PC-3 (cell line): ENCODE measurements around the gene ZIC4. TPM values are rescaled to one million over a fixed set of nuclear protein-coding genes. Genes with fewer than 3 reads are reported as not detected.

Source experiments
- ATAC-seq: fragments of 200-7000 bp; cut with Tn5 transposase; 2 replicates; pipeline ENCODE4 v1.9.1; 2020; ENCODE audit warnings: mild to moderate bottlenecking, moderate library complexity
- BruUV-seq: library from RNA; stranded (reverse); fragments of 400-500 nt; replicated peaks from 2 replicates; lab custom pipeline; 2021; lab: Mats Ljungman, UMichigan
- CTCF ChIA-PET: fragments of 300-600 bp; sonication (Branson Sonifier 250); formaldehyde crosslinking; loops from one replicate; lab custom pipeline; 2022; ENCODE audit warnings: antibody characterized with exemption; lab: Charles Lee
- POLR2A ChIA-PET: fragments of 300-600 bp; sonication (Branson Sonifier 250); formaldehyde crosslinking; loops from one replicate; lab custom pipeline; 2022; ENCODE audit warnings: antibody characterized with exemption; ENCODE audit not compliant: unreplicated experiment; lab: Charles Lee
- DNase-seq: peaks from one replicate; pipeline ENCODE4 v3.0.0-alpha.2; 2015
- H2AFZ ChIP-seq: fragments of 300-600 bp; sonication (generic); 2 replicates; pipeline ENCODE4 v1.6.0; 2016; ENCODE audit warnings: antibody characterized with exemption, low read length
- H3F3A ChIP-seq: fragments of 300-600 bp; sonication (generic); one replicate; pipeline ENCODE4 v1.6.0; 2017; ENCODE audit warnings: antibody characterized with exemption, low read length, control low read depth, mild to moderate bottlenecking; ENCODE audit not compliant: unreplicated experiment
- H3K27ac ChIP-seq: fragments of 300-600 bp; sonication (generic); 2 replicates; pipeline ENCODE4 v1.5.1; 2016; ENCODE audit warnings: mild to moderate bottlenecking, low read length
- H3K27me3 ChIP-seq: fragments of 300-600 bp; sonication (generic); 2 replicates; pipeline ENCODE4 v1.6.1; 2016; ENCODE audit warnings: low read length, mixed read lengths
- H3K36me3 ChIP-seq: fragments of 300-600 bp; sonication (generic); 2 replicates; pipeline ENCODE4 v1.6.1; 2016; ENCODE audit warnings: low read depth, mixed run types, low read length, mixed read lengths
- H3K4me1 ChIP-seq: fragments of 300-600 bp; sonication (generic); 2 replicates; pipeline ENCODE4 v1.5.1; 2016; ENCODE audit warnings: low read length; ENCODE audit not compliant: insufficient read depth
- H3K4me2 ChIP-seq: fragments of 300-600 bp; sonication (generic); 2 replicates; pipeline ENCODE4 v1.6.0; 2016; ENCODE audit warnings: low read length
- H3K4me3 ChIP-seq: fragments of 300-600 bp; sonication (generic); 2 replicates; pipeline ENCODE4 v1.5.1; 2016; ENCODE audit warnings: mild to moderate bottlenecking, low read length, mixed read lengths
- H3K79me2 ChIP-seq: fragments of 300-600 bp; sonication (generic); 2 replicates; pipeline ENCODE4 v1.6.1; 2017; ENCODE audit warnings: low read length, mixed read lengths
- H3K9ac ChIP-seq: fragments of 300-600 bp; sonication (generic); 2 replicates; pipeline ENCODE4 v1.6.0; 2016; ENCODE audit warnings: mild to moderate bottlenecking, low read length
- H3K9me2 ChIP-seq: fragments of 300-600 bp; sonication (generic); replicated peaks from 2 replicates; pipeline ENCODE4 v1.6.1; 2016; ENCODE audit warnings: mixed run types, low read length, mixed read lengths
- H3K9me3 ChIP-seq: fragments of 300-600 bp; sonication (generic); 2 replicates; pipeline ENCODE4 v1.6.1; 2016; ENCODE audit warnings: low read length, mixed read lengths
- H4K20me1 ChIP-seq: fragments of 300-600 bp; sonication (generic); 2 replicates; pipeline ENCODE4 v1.6.1; 2016; ENCODE audit warnings: low read length, mixed read lengths
- CTCF ChIP-seq: fragments of 300-600 bp; sonication (generic); conservative IDR thresholded peaks from 2 replicates; pipeline ENCODE4 v1.5.1; 2017; ENCODE audit warnings: antibody characterized with exemption, low read depth, mild to moderate bottlenecking, low read length
- EZH2 ChIP-seq: fragments of 300-600 bp; sonication (generic); IDR thresholded peaks from one replicate; pipeline ENCODE4 v1.6.1; 2017; ENCODE audit warnings: antibody characterized with exemption, mild to moderate bottlenecking, low read length; ENCODE audit not compliant: unreplicated experiment
- EZH2phosphoT487 ChIP-seq: fragments of 300-600 bp; sonication (generic); IDR thresholded peaks from 2 replicates; pipeline ENCODE4 v1.6.1; 2018; ENCODE audit warnings: mild to moderate bottlenecking, antibody characterized with exemption, low read length, borderline replicate concordance
- intact Hi-C: fragments of 100-400 bp; cut with micrococcal nuclease; formaldehyde crosslinking; loops from 2 replicates; pipeline ENCODE4 v1.9.0; 2023
- total RNA-seq: library from RNA; depleted of rRNA; stranded (reverse); fragments of >200 nt; gene quantifications from 2 replicates; pipeline ENCODE4 v1.2.3, GENCODE V29; 2014

The ZIC4 gene
- total RNA-seq, 1 experiment from 2014 or later: not detected

DNA sequence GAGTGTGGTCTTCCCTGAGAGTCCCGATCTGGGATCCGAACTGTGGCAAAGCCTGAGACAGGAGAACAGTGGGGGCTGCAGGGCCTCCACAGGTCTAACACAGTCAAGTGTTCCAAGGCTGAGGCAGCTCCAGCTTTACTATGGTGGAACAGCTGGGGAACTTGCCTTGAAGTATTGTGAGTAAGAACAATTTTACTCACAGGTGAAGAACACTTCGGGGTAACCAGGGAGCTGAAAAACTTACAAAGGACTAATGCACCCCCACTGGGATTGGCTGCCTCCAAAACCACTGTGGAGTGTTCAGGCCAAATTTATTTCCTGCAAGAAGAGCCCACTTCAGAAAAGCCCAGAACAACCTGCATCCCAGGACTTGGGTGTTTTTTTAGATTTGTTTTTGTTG, 25.4 kb downstream of the ZIC4 start:
- POLR2A ChIA-PET: no interaction called here
- CTCF ChIA-PET: no interaction called here
- no peak overlapping the region for H3K27ac ChIP-seq
- H3K4me1 ChIP-seq: no peaks in the 10 kb centered on the region
- H3K4me2 ChIP-seq: no peak overlapping the region
- no peak overlapping the region for H3K9ac ChIP-seq
- H3K79me2 ChIP-seq: no peaks in the 10 kb centered on the region
- ATAC-seq (no peak), DNase-seq (no peak)
- no peaks in the 10 kb centered on the region for H3K9me2 ChIP-seq
- peaks cover 99% of the 10 kb centered on the region for H3K27me3 ChIP-seq
- no peak overlapping the region for H3K4me3 ChIP-seq
- no peaks in the 10 kb centered on the region for H3F3A ChIP-seq
- BruUV-seq: no TSS peak
- no peaks in the 10 kb centered on the region for H4K20me1 ChIP-seq
- intact Hi-C loops: no loop called here
- TF ChIP-seq EZH2phosphoT487: no peak
- no peak for TF ChIP-seq CTCF
- no peak for TF ChIP-seq EZH2
- H2AFZ ChIP-seq: no peak overlapping the region
- H3K9me3 ChIP-seq: no peaks in the 10 kb centered on the region
- no peaks in the 10 kb centered on the region for H3K36me3 ChIP-seq

DNA sequence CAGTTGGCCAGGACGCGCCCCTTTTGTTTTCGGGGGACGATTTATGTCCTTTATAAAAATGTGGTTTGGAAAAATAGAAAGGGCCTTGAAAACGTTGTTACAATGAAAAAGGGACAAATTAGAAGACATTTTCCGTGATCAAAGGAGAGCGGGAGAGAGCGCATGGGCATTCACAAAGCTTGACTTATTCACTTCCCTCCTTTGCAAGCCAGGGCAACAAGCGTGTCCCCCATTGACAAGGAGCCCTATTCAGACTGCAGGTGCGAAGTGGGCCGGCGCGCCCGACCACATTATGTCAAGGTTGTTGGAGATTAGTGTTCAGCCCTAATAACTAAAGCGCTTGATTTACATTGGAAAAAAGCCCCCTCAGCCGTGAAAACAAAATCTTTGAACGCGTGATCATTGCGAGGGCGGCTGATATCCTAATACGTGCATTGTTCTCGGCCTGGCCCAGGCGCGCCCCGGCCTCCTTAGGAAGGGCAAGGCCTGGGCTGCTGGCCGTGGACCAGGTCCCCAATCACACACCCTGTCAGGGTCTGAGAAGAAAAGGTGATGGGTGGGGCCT, 25.9 kb downstream of the ZIC4 start:
- no TSS peak for BruUV-seq
- Histone ChIP-seq H3K9me2 (no peaks in the 10 kb centered on the region), H2AFZ (no peak overlapping the region), H3K9me3 (no peaks in the 10 kb centered on the region), H3K4me1 (no peaks in the 10 kb centered on the region), H3K4me2 (no peak overlapping the region), H3K27me3 (peaks cover 99% of the 10 kb centered on the region), H3K9ac (no peak overlapping the region), H3K4me3 (no peak overlapping the region), H4K20me1 (no peaks in the 10 kb centered on the region), H3K27ac (no peak overlapping the region), H3F3A (no peaks in the 10 kb centered on the region), H3K36me3 (no peaks in the 10 kb centered on the region), H3K79me2 (no peaks in the 10 kb centered on the region)
- DNase-seq (no peak), ATAC-seq (no peak)
- CTCF ChIA-PET: no interaction called here
- no peak for TF ChIP-seq EZH2
- no peak for TF ChIP-seq CTCF
- no peak for TF ChIP-seq EZH2phosphoT487
- POLR2A ChIA-PET: no interaction called here
- intact Hi-C loops: no loop called here

DNA sequence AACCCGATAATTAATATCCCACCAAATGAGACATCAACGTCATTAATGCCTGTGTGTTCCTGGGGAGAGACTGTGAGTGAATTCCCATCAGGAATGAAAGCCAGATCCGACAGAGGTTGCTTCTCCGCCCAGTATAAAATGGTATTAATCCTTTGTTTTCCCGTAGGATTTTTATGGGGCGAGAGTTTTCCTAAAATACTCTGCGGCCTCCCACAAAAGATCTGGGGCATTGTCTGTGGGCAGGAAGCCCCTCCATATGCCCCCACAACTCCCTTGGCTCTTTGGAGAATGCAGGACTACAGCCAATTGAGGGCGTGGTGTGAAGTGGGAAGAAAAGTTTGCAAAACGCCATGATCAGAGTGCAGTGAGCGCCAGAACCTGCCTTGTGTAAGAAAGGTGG, 26.7 kb downstream of the ZIC4 start:
- no peak overlapping the region for H2AFZ ChIP-seq
- no peak overlapping the region for H3K27ac ChIP-seq
- no peaks in the 10 kb centered on the region for H3K4me1 ChIP-seq
- H3K4me2 ChIP-seq: no peak overlapping the region
- intact Hi-C loops: no loop called here
- TF ChIP-seq CTCF (no peak), EZH2phosphoT487 (no peak), EZH2 (no peak)
- H3F3A ChIP-seq: no peaks in the 10 kb centered on the region
- H3K79me2 ChIP-seq: no peaks in the 10 kb centered on the region
- CTCF ChIA-PET: no interaction called here
- H3K9me2 ChIP-seq: no peaks in the 10 kb centered on the region
- POLR2A ChIA-PET: no interaction called here
- H3K27me3 ChIP-seq: peaks cover 99% of the 10 kb centered on the region
- no peak overlapping the region for H3K4me3 ChIP-seq
- no peak overlapping the region for H3K9ac ChIP-seq
- no peak for DNase-seq
- BruUV-seq: no TSS peak
- no peaks in the 10 kb centered on the region for H3K36me3 ChIP-seq
- no peaks in the 10 kb centered on the region for H4K20me1 ChIP-seq
- H3K9me3 ChIP-seq: no peaks in the 10 kb centered on the region
- ATAC-seq: no peak
